NCI-H748 (cell line): ENCODE data around the gene ATP8A2.
"Not testable (repeated sequence)": the region's sequence is repeated elsewhere in the genome, so short reads cannot be mapped to it uniquely, and the experiment has no call there.

Source experiments
- DNase-seq: peaks from one replicate; lab custom pipeline; 2025; ENCODE audit not compliant: unreplicated experiment; lab: John Stamatoyannopoulos, UW

Gene ATP8A2

GRCh38 chr13:25784119-25784518 lies 412.3 kb downstream of the ATP8A2 start:
- no peak for DNase-seq

GRCh38 chr13:25790137-25790536 lies 418.4 kb downstream of the ATP8A2 start:
- DNase-seq, result not testable (repeated sequence)

GRCh38 chr13:25795277-25795676 lies 423.5 kb downstream of the ATP8A2 start:
- DNase-seq, result no peak

GRCh38 chr13:25796474-25796873 lies 424.7 kb downstream of the ATP8A2 start:
- DNase-seq, result no peak

- DNase-seq, result no peak
These were observed 427.2 kb downstream of the ATP8A2 start for GRCh38 chr13:25798998-25799397.

GRCh38 chr13:25800523-25800922 lies 428.7 kb downstream of the ATP8A2 start:
- no peak for DNase-seq

- DNase-seq, result no peak
These were observed 430.8 kb downstream of the ATP8A2 start for GRCh38 chr13:25802579-25802978.

- DNase-seq, result no peak
These were observed 431.9 kb downstream of the ATP8A2 start for GRCh38 chr13:25803641-25804040.

- no peak for DNase-seq
These were observed 434.6 kb downstream of the ATP8A2 start for GRCh38 chr13:25806264-25806974.

GRCh38 chr13:25807562-25807961 lies 435.8 kb downstream of the ATP8A2 start:
- no peak for DNase-seq

GRCh38 chr13:25811506-25811905 lies 439.7 kb downstream of the ATP8A2 start:
- DNase-seq, result no peak

GRCh38 chr13:25816239-25816638 lies 444.5 kb downstream of the ATP8A2 start:
- DNase-seq, result peak; percentile 61

GRCh38 chr13:25819856-25820530 lies 448.2 kb downstream of the ATP8A2 start:
- peak; percentile 92 for DNase-seq

GRCh38 chr13:25821776-25822175 lies 450.0 kb downstream of the ATP8A2 start:
- DNase-seq, result no peak

- DNase-seq, result peak; percentile 39
These were observed 455.4 kb downstream of the ATP8A2 start for GRCh38 chr13:25827221-25827620.

GRCh38 chr13:25827831-25828465 lies 456.2 kb downstream of the ATP8A2 start:
- no peak for DNase-seq

GRCh38 chr13:25833761-25834160 lies 462.0 kb downstream of the ATP8A2 start:
- no peak for DNase-seq

- DNase-seq, result peak; percentile 69
These were observed 465.0 kb downstream of the ATP8A2 start for GRCh38 chr13:25836574-25837336.

GRCh38 chr13:25839371-25839770 lies 467.6 kb downstream of the ATP8A2 start:
- DNase-seq, result no peak

- DNase-seq, result no peak
These were observed 468.5 kb downstream of the ATP8A2 start for GRCh38 chr13:25840261-25840660.

GRCh38 chr13:25840931-25841330 lies 469.2 kb downstream of the ATP8A2 start:
- DNase-seq, result no peak
